Ascending aorta (tissue), 2 donors: Measurements from ENCODE around the gene HSPB3. TPM values are rescaled to one million over a fixed set of nuclear protein-coding genes. Genes with fewer than 3 reads are reported as not detected.
"Not testable (repeated sequence)": the region's sequence is repeated elsewhere in the genome, so short reads cannot be mapped to it uniquely, and the experiment has no call there.

ENCODE experiments used
- DNase-seq, 2 donors: peaks; one replicate each; pipeline ENCODE4 v3.0.0-alpha.2; 2019; ENCODE audit warnings: low spot score in 2 of 2
- H3K27ac ChIP-seq, 2 donors: fragments of 200-600 bp; sonication (generic); one replicate each; pipeline ENCODE4 v1.5.1; 2016 to 2017; ENCODE audit warnings: mild to moderate bottlenecking in 1 of 2
- H3K27me3 ChIP-seq: fragments of 200-600 bp; sonication (generic); one replicate; pipeline ENCODE4 v1.5.1; 2017
- H3K36me3 ChIP-seq, 2 donors: fragments of 200-600 bp; sonication (generic); one replicate each; pipeline ENCODE4 v1.5.1; 2016
- H3K4me1 ChIP-seq, 2 donors: fragments of 200-600 bp; sonication (generic); one replicate each; pipeline ENCODE4 v1.5.1; 2016 to 2017; ENCODE audit warnings: mild to moderate bottlenecking in 1 of 2
- H3K4me3 ChIP-seq, 2 donors: fragments of 200-600 bp; sonication (generic); one replicate each; pipeline ENCODE4 v1.5.1; 2016 to 2017; ENCODE audit warnings: mild to moderate bottlenecking in 1 of 2
- H3K9me3 ChIP-seq, 2 donors: fragments of 200-600 bp; sonication (generic); one replicate each; pipeline ENCODE4 v1.5.1; 2016
- intact Hi-C: fragments of 100-400 bp; cut with DNase I; formaldehyde crosslinking; loops from one replicate; pipeline ENCODE4 v1.15.1; 2023
- total RNA-seq: library from RNA; depleted of rRNA; stranded (reverse); fragments of >200 nt; gene quantifications from one replicate; pipeline ENCODE4 v1.1.0, GENCODE V29; 2016
- TF ChIP-seq, protein P1 (sequence below), 3 experiments: fragments of 200-600 bp in 2 of 3; fragments of 450-650 bp in 1 of 3; sonication (generic) in 2 of 3; IDR thresholded peaks; one replicate each; pipeline ENCODE4 v1.5.1; 2016 to 2019; ENCODE audit warnings: antibody characterized with exemption in 3 of 3, mild to moderate bottlenecking in 1 of 3, moderate library complexity in 1 of 3

HSPB3 gene
- total RNA-seq, 1 donor from 2014 or later, result not detected

DNA sequence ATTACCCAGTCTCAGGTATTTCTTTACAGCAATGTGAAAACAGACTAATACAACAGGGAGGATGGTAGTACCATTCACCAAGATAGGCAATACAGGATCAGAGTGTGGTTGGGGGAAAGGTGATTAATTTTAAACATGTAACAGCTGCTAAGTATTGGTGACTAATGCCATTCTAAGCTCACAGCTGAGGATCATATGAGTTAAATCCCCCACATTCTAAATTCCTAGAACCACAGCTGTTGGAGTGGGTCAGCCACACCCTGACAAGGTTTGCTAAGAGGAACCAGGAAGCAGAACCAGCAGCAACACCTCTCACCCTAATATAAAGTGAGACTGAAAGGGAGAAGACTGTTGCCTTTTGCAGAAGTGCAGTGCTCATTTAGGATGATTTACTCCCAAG, 24.8 kb downstream of the HSPB3 start:
- Histone ChIP-seq H3K4me3 (no peak overlapping the region), H3K36me3 (no peaks in the 10 kb centered on the region), H3K27me3 (no peaks in the 10 kb centered on the region), H3K9me3 (no peaks in the 10 kb centered on the region), H3K4me1 (no peaks in the 10 kb centered on the region), H3K27ac (no peak overlapping the region)
- intact Hi-C loops, result no loop called here
- DNase-seq, result no peak
- TF ChIP-seq, protein P1, sequence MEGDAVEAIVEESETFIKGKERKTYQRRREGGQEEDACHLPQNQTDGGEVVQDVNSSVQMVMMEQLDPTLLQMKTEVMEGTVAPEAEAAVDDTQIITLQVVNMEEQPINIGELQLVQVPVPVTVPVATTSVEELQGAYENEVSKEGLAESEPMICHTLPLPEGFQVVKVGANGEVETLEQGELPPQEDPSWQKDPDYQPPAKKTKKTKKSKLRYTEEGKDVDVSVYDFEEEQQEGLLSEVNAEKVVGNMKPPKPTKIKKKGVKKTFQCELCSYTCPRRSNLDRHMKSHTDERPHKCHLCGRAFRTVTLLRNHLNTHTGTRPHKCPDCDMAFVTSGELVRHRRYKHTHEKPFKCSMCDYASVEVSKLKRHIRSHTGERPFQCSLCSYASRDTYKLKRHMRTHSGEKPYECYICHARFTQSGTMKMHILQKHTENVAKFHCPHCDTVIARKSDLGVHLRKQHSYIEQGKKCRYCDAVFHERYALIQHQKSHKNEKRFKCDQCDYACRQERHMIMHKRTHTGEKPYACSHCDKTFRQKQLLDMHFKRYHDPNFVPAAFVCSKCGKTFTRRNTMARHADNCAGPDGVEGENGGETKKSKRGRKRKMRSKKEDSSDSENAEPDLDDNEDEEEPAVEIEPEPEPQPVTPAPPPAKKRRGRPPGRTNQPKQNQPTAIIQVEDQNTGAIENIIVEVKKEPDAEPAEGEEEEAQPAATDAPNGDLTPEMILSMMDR (IDR thresholded peaks at IDR 0.05), result no peak

DNA sequence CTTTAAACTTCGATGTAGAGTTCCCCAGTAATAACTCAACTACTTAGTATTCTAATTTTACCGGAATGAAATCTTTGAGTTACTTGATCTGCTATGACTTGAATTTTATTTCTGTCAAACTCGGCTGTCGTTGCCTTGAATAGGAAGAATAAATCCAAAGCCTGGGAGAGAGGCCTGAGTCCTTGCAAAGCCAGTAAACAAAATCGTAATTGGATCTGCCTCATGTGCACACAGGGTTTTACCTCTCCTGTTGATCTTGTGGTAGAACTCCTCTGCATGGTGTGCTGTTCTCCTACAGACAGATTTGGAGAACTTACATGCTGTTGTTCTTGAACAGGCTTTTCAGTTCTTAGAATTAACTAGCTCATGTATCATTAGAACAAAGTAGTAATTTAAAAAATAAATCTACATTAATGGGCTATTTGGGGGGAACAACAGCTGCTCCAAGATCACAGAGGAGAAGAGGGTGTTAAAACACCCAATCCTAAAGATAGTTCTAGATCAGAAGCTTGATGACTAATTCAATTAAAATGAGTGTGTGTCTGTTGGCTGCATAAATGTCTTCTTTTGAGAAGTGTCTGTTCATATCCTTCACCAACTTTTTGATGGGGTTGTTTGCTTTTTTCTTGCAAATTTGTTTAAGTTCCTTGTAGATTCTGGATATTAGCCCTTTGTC, 28.9 kb downstream of the HSPB3 start:
- Histone ChIP-seq H3K27ac (no peak overlapping the region), H3K4me1 (no peaks in the 10 kb centered on the region), H3K9me3 (no peaks in the 10 kb centered on the region), H3K4me3 (no peak overlapping the region), H3K36me3 (no peaks in the 10 kb centered on the region), H3K27me3 (no peaks in the 10 kb centered on the region)
- TF ChIP-seq, protein P1 (IDR thresholded peaks at IDR 0.05), result no peak
- intact Hi-C loops, result no loop called here
- DNase-seq, result no peak

DNA sequence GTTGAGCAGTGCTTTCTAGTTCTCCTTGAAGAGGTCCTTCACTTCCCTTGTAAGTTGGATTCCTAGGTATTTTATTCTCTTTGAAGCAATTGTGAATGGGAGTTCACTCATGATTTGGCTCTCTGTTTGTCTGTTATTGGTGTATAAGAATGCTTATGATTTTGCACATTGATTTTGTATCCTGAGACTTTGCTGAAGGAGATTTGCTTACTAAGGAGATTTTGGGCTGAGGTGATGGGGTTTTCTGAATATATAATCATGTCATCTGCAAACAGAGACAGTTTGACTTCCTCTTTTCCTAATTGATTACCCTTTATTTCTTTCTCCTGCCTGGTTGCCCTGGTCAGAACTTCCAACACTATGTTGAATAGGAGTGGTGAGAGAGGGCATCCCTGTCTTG, 30.2 kb downstream of the HSPB3 start:
- H3K4me3 ChIP-seq, intact Hi-C loops, H3K4me1 ChIP-seq, H3K27me3 ChIP-seq, H3K27ac ChIP-seq, H3K36me3 ChIP-seq, H3K9me3 ChIP-seq, DNase-seq: not testable (repeated sequence)

DNA sequence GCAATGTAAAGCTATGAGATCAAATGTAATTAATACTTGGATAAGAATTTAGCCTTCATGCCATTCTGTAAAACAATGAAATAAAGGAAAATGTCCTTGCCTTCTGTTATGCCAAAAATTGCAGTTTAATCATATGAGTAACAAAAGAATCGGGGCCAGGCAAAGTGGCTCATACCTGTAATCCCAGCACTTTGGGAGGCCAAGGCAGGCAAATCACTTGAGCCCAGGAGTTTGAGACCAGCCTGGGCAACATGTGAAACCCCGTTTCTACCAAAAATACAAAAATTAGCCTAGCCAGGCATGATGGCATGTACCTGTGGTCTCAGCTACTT, 34.1 kb downstream of the HSPB3 start:
- not testable (repeated sequence) for H3K27me3 ChIP-seq, DNase-seq
- intact Hi-C loops, result loop anchor here (1.0 kb wide), 1 partner anchor 47 kb away; no protein-coding TSS in a partner anchor

DNA sequence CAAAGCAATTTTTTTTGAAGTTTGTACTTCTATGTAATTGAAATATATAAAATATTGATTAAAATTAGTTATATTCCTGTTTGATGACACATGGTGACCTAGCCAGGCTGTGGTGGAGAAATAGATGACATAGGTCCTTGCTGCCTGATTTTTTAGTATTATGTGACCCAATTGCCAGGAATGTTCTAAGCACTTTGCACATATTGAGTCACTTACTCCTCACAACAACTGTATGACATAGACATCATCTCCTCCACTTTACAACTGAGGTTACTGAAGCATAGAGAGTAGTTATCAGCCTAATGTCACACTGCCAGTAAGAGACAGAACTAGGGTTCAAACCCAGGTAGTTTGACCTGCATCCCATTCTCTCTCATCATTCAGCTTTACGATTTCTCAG, 35.8 kb downstream of the HSPB3 start:
- H3K9me3 ChIP-seq, result no peaks in the 10 kb centered on the region
- intact Hi-C loops, result loop anchor here (5.0 kb wide), 1 partner anchor 234 kb away; no protein-coding TSS in a partner anchor
- no peaks in the 10 kb centered on the region for H3K27me3 ChIP-seq

More for the DNA sequence above, 34.1 kb downstream of the HSPB3 start:
- not testable (repeated sequence) for H3K9me3 ChIP-seq, H3K4me1 ChIP-seq, H3K27ac ChIP-seq, H3K36me3 ChIP-seq, H3K4me3 ChIP-seq

DNA sequence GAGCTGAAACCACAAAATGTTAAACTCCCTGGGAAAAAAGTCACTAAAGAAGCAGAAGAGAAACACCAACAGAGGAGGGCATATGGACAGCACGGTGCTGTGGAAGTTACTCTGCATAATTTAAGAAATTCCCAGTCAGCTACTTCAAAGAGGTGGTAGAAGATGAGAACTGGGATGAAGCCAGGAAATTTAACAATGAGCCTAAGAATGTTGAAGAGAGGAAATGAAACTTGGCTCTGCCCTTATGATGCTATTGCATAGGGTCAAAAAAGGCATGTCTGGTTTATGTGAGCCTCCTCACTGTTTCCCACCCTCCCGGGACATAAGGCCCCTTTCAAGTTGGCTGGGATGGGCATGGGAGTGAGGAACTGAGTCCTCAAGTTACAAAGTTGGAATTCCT, 36.7 kb downstream of the HSPB3 start:
- Histone ChIP-seq H3K4me3 (no peak overlapping the region), H3K36me3 (no peaks in the 10 kb centered on the region), H3K27me3 (no peaks in the 10 kb centered on the region), H3K9me3 (no peaks in the 10 kb centered on the region), H3K4me1 (no peaks in the 10 kb centered on the region), H3K27ac (no peak overlapping the region)
- no peak for DNase-seq
- intact Hi-C loops, result loop anchor here (5.0 kb wide), 1 partner anchor 235 kb away; no protein-coding TSS in a partner anchor
- TF ChIP-seq, protein P1 (IDR thresholded peaks at IDR 0.05), result no peak

More for the DNA sequence above, 35.8 kb downstream of the HSPB3 start:
- no peaks in the 10 kb centered on the region for H3K4me1 ChIP-seq
- DNase-seq, result no peak
- TF ChIP-seq, protein P1 (IDR thresholded peaks at IDR 0.05), result no peak
- H3K27ac ChIP-seq, result no peak overlapping the region
- H3K36me3 ChIP-seq, result no peaks in the 10 kb centered on the region
- no peak overlapping the region for H3K4me3 ChIP-seq

DNA sequence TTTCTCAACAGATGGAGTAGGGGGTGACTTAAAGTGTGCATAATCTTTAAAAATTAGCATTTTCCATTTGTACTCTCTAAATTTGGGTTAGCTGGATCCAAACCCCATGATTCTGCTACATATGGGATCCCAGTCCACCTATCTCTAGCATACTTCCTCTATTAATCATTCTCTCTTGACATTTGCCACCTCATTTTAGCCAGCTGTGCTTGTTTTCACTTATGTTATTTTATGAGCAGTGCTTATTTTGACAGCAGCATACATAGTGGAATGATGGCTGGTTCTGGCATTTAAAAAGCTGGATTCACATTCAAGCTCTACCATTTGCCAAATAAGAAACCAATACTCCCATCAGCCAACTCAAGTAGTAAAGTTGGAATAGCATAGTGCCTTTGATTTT, 39.5 kb downstream of the HSPB3 start:
- H3K27ac ChIP-seq, result no peak overlapping the region
- no peaks in the 10 kb centered on the region for H3K9me3 ChIP-seq
- no peak overlapping the region for H3K4me3 ChIP-seq
- H3K27me3 ChIP-seq, result no peaks in the 10 kb centered on the region
- H3K4me1 ChIP-seq, result no peaks in the 10 kb centered on the region
- no peak for DNase-seq
- no peaks in the 10 kb centered on the region for H3K36me3 ChIP-seq
- TF ChIP-seq, protein P1 (IDR thresholded peaks at IDR 0.05), result no peak
- intact Hi-C loops, result no loop called here
